ENCODE measurements around the gene HSPA4L. TPM values are rescaled to one million over a fixed set of nuclear protein-coding genes. Genes with fewer than 3 reads are reported as not detected.

The HSPA4L gene
- total RNA-seq, 4 donors from 2014 or later = 0.88 to 1.6 (median 1.3) TPM

- TF ChIP-seq CTCF (IDR thresholded peaks at IDR 0.05; ENCODE audit: low read depth) = no peak
Observed at GRCh38 chr4:127788517-127788916, 6.4 kb downstream of the HSPA4L start.

GRCh38 chr4:127791391-127791790 lies 9.3 kb downstream of the HSPA4L start:
- no peak for TF ChIP-seq CTCF (IDR thresholded peaks at IDR 0.05; ENCODE audit: low read depth)

- TF ChIP-seq CTCF (IDR thresholded peaks at IDR 0.05; ENCODE audit: low read depth) = no peak
Observed at GRCh38 chr4:127793528-127793927, 11.4 kb downstream of the HSPA4L start.

- no peak for TF ChIP-seq CTCF (IDR thresholded peaks at IDR 0.05; ENCODE audit: low read depth)
Observed at GRCh38 chr4:127799711-127800110, 17.6 kb downstream of the HSPA4L start.

- TF ChIP-seq CTCF (IDR thresholded peaks at IDR 0.05; ENCODE audit: low read depth) = no peak
Observed at GRCh38 chr4:127809173-127809800, 27.2 kb downstream of the HSPA4L start.

- TF ChIP-seq CTCF (IDR thresholded peaks at IDR 0.05; ENCODE audit: low read depth) = no peak
Observed at GRCh38 chr4:127810551-127810950, 28.4 kb downstream of the HSPA4L start.

GRCh38 chr4:127822430-127822829 lies 40.3 kb downstream of the HSPA4L start:
- TF ChIP-seq CTCF (IDR thresholded peaks at IDR 0.05; ENCODE audit: low read depth) = no peak
